ENCODE measurements around the gene CD44. TPM values are rescaled to one million over a fixed set of nuclear protein-coding genes. Genes with fewer than 3 reads are reported as not detected.

Gene CD44
- total RNA-seq, 4 donors from 2014 or later, result 92.7 to 627 (median 158) TPM

GRCh38 chr11:35241083-35241482, 102.1 kb downstream of the CD44 start:
- no peak for DNase-seq (ENCODE audit: low spot score)
- no peak for TF ChIP-seq CTCF (IDR thresholded peaks at IDR 0.05)
- no peak for ATAC-seq (ENCODE audit: low FRiP score)

- TF ChIP-seq CTCF (IDR thresholded peaks at IDR 0.05), result no peak
- ATAC-seq (ENCODE audit: low FRiP score) (no peak), DNase-seq (ENCODE audit: low spot score) (no peak)
Measured at GRCh38 chr11:35241531-35241930, 102.6 kb downstream of the CD44 start.

- ATAC-seq (ENCODE audit: low FRiP score) (no peak), DNase-seq (ENCODE audit: low spot score) (no peak)
- no peak for TF ChIP-seq CTCF (IDR thresholded peaks at IDR 0.05)
Measured at GRCh38 chr11:35242412-35243242, 103.7 kb downstream of the CD44 start.

GRCh38 chr11:35243774-35244173, 104.8 kb downstream of the CD44 start:
- no peak for TF ChIP-seq CTCF (IDR thresholded peaks at IDR 0.05)
- ATAC-seq (ENCODE audit: low FRiP score) (no peak), DNase-seq (ENCODE audit: low spot score) (no peak)

- ATAC-seq (ENCODE audit: low FRiP score) (no peak), DNase-seq (ENCODE audit: low spot score) (no peak)
- no peak for TF ChIP-seq CTCF (IDR thresholded peaks at IDR 0.05)
Measured at GRCh38 chr11:35245056-35245455, 106.1 kb downstream of the CD44 start.

- ATAC-seq (ENCODE audit: low FRiP score) (no peak), DNase-seq (ENCODE audit: low spot score) (no peak)
- TF ChIP-seq CTCF (IDR thresholded peaks at IDR 0.05), result no peak
Measured at GRCh38 chr11:35245786-35246185, 106.8 kb downstream of the CD44 start.

- TF ChIP-seq CTCF (IDR thresholded peaks at IDR 0.05), result no peak
- DNase-seq (ENCODE audit: low spot score) (no peak), ATAC-seq (ENCODE audit: low FRiP score) (no peak)
Measured at GRCh38 chr11:35246745-35247144, 107.8 kb downstream of the CD44 start.
